ENCODE results near the gene CDKAL1. TPM values are rescaled to one million over a fixed set of nuclear protein-coding genes. Genes with fewer than 3 reads are reported as not detected.

The CDKAL1 gene
- total RNA-seq, 1 experiment from 2014 or later: 13.8 TPM

GRCh38 chr6:21256197-21256596 lies 721.9 kb downstream of the CDKAL1 start:
- H3K9me2 ChIP-seq (replicated peaks; ENCODE audit: low read length): no peaks in the 10 kb centered on the region
- ATAC-seq: no peak
- no peak overlapping the region for H3K4me2 ChIP-seq (ENCODE audit: low read length)
- no peak overlapping the region for H2AFZ ChIP-seq (ENCODE audit: low read length)
- H3F3A ChIP-seq (ENCODE audit: low read length, unreplicated experiment): no peaks in the 10 kb centered on the region
- no peaks in the 10 kb centered on the region for H3K9me3 ChIP-seq (ENCODE audit: low read length)
- no peaks in the 10 kb centered on the region for H3K36me3 ChIP-seq (ENCODE audit: low read depth, low read length)
- TF ChIP-seq CTCF (conservative IDR thresholded peaks at IDR 0.05; ENCODE audit: low read depth, low read length) (no peak), EZH2 (IDR thresholded peaks at IDR 0.05; ENCODE audit: low read length, unreplicated experiment) (no peak), EZH2phosphoT487 (IDR thresholded peaks at IDR 0.05; ENCODE audit: borderline replicate concordance, low read length) (no peak)
- ChIA-PET POLR2A (ENCODE audit: unreplicated experiment) (no interaction called here), CTCF (no interaction called here)
- H3K9ac ChIP-seq (ENCODE audit: low read length): no peak overlapping the region
- H3K27me3 ChIP-seq (ENCODE audit: low read length): no peaks in the 10 kb centered on the region
- H3K4me3 ChIP-seq (ENCODE audit: low read length): no peak overlapping the region
- DNase-seq: no peak
- no peak overlapping the region for H3K27ac ChIP-seq (ENCODE audit: low read length)
- BruUV-seq (replicated peaks): no TSS peak
- intact Hi-C loops (cut with micrococcal nuclease): no loop called here
- H3K4me1 ChIP-seq (ENCODE audit: insufficient read depth, low read length): no peaks in the 10 kb centered on the region
- no peaks in the 10 kb centered on the region for H4K20me1 ChIP-seq (ENCODE audit: low read length)
- H3K79me2 ChIP-seq (ENCODE audit: low read length): no peaks in the 10 kb centered on the region

GRCh38 chr6:21257125-21257524 lies 722.9 kb downstream of the CDKAL1 start:
- CTCF ChIA-PET: no interaction called here
- Histone ChIP-seq H3K9me2 (replicated peaks; ENCODE audit: low read length) (no peaks in the 10 kb centered on the region), H3K4me1 (ENCODE audit: insufficient read depth, low read length) (no peaks in the 10 kb centered on the region), H3K9me3 (ENCODE audit: low read length) (no peaks in the 10 kb centered on the region), H3K27me3 (ENCODE audit: low read length) (no peaks in the 10 kb centered on the region), H3F3A (ENCODE audit: low read length, unreplicated experiment) (no peaks in the 10 kb centered on the region), H3K9ac (ENCODE audit: low read length) (no peak overlapping the region), H3K4me3 (ENCODE audit: low read length) (no peak overlapping the region), H3K4me2 (ENCODE audit: low read length) (no peak overlapping the region), H3K27ac (ENCODE audit: low read length) (no peak overlapping the region), H3K79me2 (ENCODE audit: low read length) (no peaks in the 10 kb centered on the region), H4K20me1 (ENCODE audit: low read length) (no peaks in the 10 kb centered on the region), H3K36me3 (ENCODE audit: low read depth, low read length) (no peaks in the 10 kb centered on the region), H2AFZ (ENCODE audit: low read length) (no peak overlapping the region)
- POLR2A ChIA-PET (ENCODE audit: unreplicated experiment): no interaction called here
- ATAC-seq (no peak), DNase-seq (no peak)
- intact Hi-C loops (cut with micrococcal nuclease): no loop called here
- BruUV-seq (replicated peaks): no TSS peak
- TF ChIP-seq EZH2 (IDR thresholded peaks at IDR 0.05; ENCODE audit: low read length, unreplicated experiment): no peak
- TF ChIP-seq CTCF (conservative IDR thresholded peaks at IDR 0.05; ENCODE audit: low read depth, low read length): no peak
- TF ChIP-seq EZH2phosphoT487 (IDR thresholded peaks at IDR 0.05; ENCODE audit: borderline replicate concordance, low read length): no peak

- Histone ChIP-seq H3K79me2 (ENCODE audit: low read length) (no peaks in the 10 kb centered on the region), H3K9ac (ENCODE audit: low read length) (no peak overlapping the region)
- intact Hi-C loops (cut with micrococcal nuclease): no loop called here
These were observed 724.4 kb downstream of the CDKAL1 start for GRCh38 chr6:21258665-21259064.

More at GRCh38 chr6:21258665-21259064, 724.4 kb downstream of the CDKAL1 start:
- H3K4me2 ChIP-seq (ENCODE audit: low read length): no peak overlapping the region
- no peaks in the 10 kb centered on the region for H4K20me1 ChIP-seq (ENCODE audit: low read length)
- POLR2A ChIA-PET (ENCODE audit: unreplicated experiment): interaction anchor here (0.6 kb wide), 1 partner anchor 101 kb away, joined by 3 read pairs; no protein-coding TSS in a partner anchor
- TF ChIP-seq EZH2phosphoT487 (IDR thresholded peaks at IDR 0.05; ENCODE audit: borderline replicate concordance, low read length): no peak
- peaks cover 1% of the 10 kb centered on the region; the same call in 1 of the 2 replicates for H3K4me1 ChIP-seq (ENCODE audit: insufficient read depth, low read length)
- H3F3A ChIP-seq (ENCODE audit: low read length, unreplicated experiment): no peaks in the 10 kb centered on the region
- no peak overlapping the region for H3K27ac ChIP-seq (ENCODE audit: low read length)
- BruUV-seq (replicated peaks): no TSS peak
- H2AFZ ChIP-seq (ENCODE audit: low read length): no peak overlapping the region
- no peak overlapping the region for H3K4me3 ChIP-seq (ENCODE audit: low read length)
- DNase-seq (no peak), ATAC-seq (no peak)
- H3K9me3 ChIP-seq (ENCODE audit: low read length): no peaks in the 10 kb centered on the region
- no peaks in the 10 kb centered on the region for H3K36me3 ChIP-seq (ENCODE audit: low read depth, low read length)
- no peaks in the 10 kb centered on the region for H3K27me3 ChIP-seq (ENCODE audit: low read length)
- H3K9me2 ChIP-seq (replicated peaks; ENCODE audit: low read length): no peaks in the 10 kb centered on the region
- CTCF ChIA-PET: no interaction called here
